Activated CD8-positive, alpha-beta memory T cell treated with anti-CD3 and anti-CD28 coated beads for 48 hours (primary cell): ENCODE measurements around the gene FAM193B.
"Not testable (repeated sequence)": the region's sequence is repeated elsewhere in the genome, so short reads cannot be mapped to it uniquely, and the experiment has no call there.

Experiments
- DNase-seq, 3 experiments: peaks; one replicate each; pipeline ENCODE4 v3.0.0-alpha.2; 2020; ENCODE audit warnings: low read depth in 2 of 3, low spot score in 2 of 3

Gene FAM193B

GRCh38 chr5:177538876-177539275 is 15.5 kb downstream of the FAM193B start:
- DNase-seq: no peak

GRCh38 chr5:177537389-177538361 is 16.7 kb downstream of the FAM193B start:
- no peak for DNase-seq

GRCh38 chr5:177536386-177536785 is 18.0 kb downstream of the FAM193B start:
- DNase-seq: no peak

- no peak for DNase-seq
These were observed 19.2 kb downstream of the FAM193B start for GRCh38 chr5:177535125-177535524.

- DNase-seq: not testable (repeated sequence)
These were observed 19.9 kb downstream of the FAM193B start for GRCh38 chr5:177534433-177534832.

GRCh38 chr5:177531209-177531940 is 23.0 kb downstream of the FAM193B start:
- DNase-seq: no peak

- DNase-seq: no peak
These were observed 23.7 kb downstream of the FAM193B start for GRCh38 chr5:177530638-177531037.

GRCh38 chr5:177529247-177530203 is 24.8 kb downstream of the FAM193B start:
- DNase-seq: no peak

GRCh38 chr5:177528631-177529030 is 25.7 kb downstream of the FAM193B start:
- DNase-seq: no peak

- DNase-seq: no peak
These were observed 26.8 kb downstream of the FAM193B start for GRCh38 chr5:177527595-177527994.

GRCh38 chr5:177526791-177527190 is 27.6 kb downstream of the FAM193B start:
- DNase-seq: no peak

GRCh38 chr5:177526191-177526590 is 28.2 kb downstream of the FAM193B start:
- DNase-seq: no peak

- no peak for DNase-seq
These were observed 29.3 kb downstream of the FAM193B start for GRCh38 chr5:177524941-177525655.

GRCh38 chr5:177524539-177524900 is 29.8 kb downstream of the FAM193B start:
- no peak for DNase-seq

GRCh38 chr5:177523711-177524538 is 30.4 kb downstream of the FAM193B start:
- no peak for DNase-seq

GRCh38 chr5:177520916-177521513 is 33.3 kb downstream of the FAM193B start:
- no peak for DNase-seq

- DNase-seq: no peak
These were observed 34.1 kb downstream of the FAM193B start for GRCh38 chr5:177520271-177520670.

- no peak for DNase-seq
These were observed 34.7 kb downstream of the FAM193B start for GRCh38 chr5:177519463-177520235.
